ENCODE results near the gene RMND5A. TPM values are rescaled to one million over a fixed set of nuclear protein-coding genes. Genes with fewer than 3 reads are reported as not detected.

Gene RMND5A
- polyA plus RNA-seq, 1 of the 3 experiments (the other 2 are of a cell fraction), result 4.3 TPM

DNA sequence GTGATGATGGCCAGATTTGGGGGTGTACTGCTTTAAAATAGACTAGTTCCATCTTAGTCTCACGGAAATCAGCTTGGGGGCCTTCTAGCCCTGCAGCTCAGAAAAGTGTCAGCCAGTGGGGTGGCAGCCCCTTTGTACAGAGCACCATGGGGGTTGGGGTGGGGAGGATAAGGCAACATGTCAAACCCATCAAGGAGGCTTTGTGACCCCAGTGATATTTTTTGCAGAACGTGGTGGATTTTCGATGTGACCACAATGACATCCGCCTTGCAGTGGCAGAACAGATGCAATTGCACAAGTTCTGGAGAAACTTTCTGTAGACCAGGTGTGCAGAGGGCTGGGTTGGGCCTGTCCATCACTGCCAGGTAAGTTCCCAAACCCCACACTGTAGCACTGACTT lies 73.7 kb downstream of the RMND5A start:
- H3K36me3 ChIP-seq (replicated peaks in 1 of 2; ENCODE audit: control insufficient read depth in 1 of 2, insufficient read depth in 2 of 2, low read length in 1 of 2), result no peaks in the 10 kb centered on the region
- H2AFZ ChIP-seq (ENCODE audit: low read depth), result no peak overlapping the region
- no peak overlapping the region for H3K4me3 ChIP-seq (ENCODE audit: low read depth in 2 of 2, low read length in 1 of 2)
- no peaks in the 10 kb centered on the region for H3K9me2 ChIP-seq
- 41% methylated on average over 2 of the region's 4 CpGs for WGBS (ENCODE audit: low lambda C conversion rate)
- no peak overlapping the region for H3K9ac ChIP-seq
- ChIA-PET CTCF (no interaction called here), POLR2A (no interaction called here)
- peaks cover 0 to 5% of the 10 kb centered on the region in 2 experiments; a peak in 1 of 4 replicates for H3K4me1 ChIP-seq (ENCODE audit: control insufficient read depth in 1 of 2, insufficient read depth in 2 of 2, low read depth in 1 of 2, low read length in 1 of 2)
- no peaks in the 10 kb centered on the region for H4K20me1 ChIP-seq (ENCODE audit: insufficient read depth)
- TF ChIP-seq, protein P1, sequence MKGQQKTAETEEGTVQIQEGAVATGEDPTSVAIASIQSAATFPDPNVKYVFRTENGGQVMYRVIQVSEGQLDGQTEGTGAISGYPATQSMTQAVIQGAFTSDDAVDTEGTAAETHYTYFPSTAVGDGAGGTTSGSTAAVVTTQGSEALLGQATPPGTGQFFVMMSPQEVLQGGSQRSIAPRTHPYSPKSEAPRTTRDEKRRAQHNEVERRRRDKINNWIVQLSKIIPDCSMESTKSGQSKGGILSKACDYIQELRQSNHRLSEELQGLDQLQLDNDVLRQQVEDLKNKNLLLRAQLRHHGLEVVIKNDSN (IDR thresholded peaks at IDR 0.05; ENCODE audit: borderline replicate concordance, low read depth), result no peak
- TF ChIP-seq, protein P2, sequence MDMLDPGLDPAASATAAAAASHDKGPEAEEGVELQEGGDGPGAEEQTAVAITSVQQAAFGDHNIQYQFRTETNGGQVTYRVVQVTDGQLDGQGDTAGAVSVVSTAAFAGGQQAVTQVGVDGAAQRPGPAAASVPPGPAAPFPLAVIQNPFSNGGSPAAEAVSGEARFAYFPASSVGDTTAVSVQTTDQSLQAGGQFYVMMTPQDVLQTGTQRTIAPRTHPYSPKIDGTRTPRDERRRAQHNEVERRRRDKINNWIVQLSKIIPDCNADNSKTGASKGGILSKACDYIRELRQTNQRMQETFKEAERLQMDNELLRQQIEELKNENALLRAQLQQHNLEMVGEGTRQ (IDR thresholded peaks at IDR 0.05; ENCODE audit: borderline replicate concordance, low read depth, low read length), result no peak
- TF ChIP-seq YY1 (IDR thresholded peaks at IDR 0.05; ENCODE audit: low read depth) (no peak), EP300 (IDR thresholded peaks at IDR 0.05; ENCODE audit: borderline replicate concordance in 1 of 2, low read depth in 1 of 2, low read length in 1 of 2) (no peak), FOSL2 (IDR thresholded peaks at IDR 0.05; ENCODE audit: borderline replicate concordance, low read depth) (no peak), JUND (IDR thresholded peaks at IDR 0.05) (no peak), NRF1 (IDR thresholded peaks at IDR 0.05; ENCODE audit: low read depth, low read length) (no peak)
- DNase-seq, result no peak
- no peaks in the 10 kb centered on the region for H3F3A ChIP-seq (replicated peaks; ENCODE audit: insufficient read depth)
- H3K79me2 ChIP-seq (ENCODE audit: insufficient read depth), result no peaks in the 10 kb centered on the region
- no peak overlapping the region for H3K27ac ChIP-seq (ENCODE audit: low read depth in 2 of 2, low read length in 1 of 2)
- no peaks in the 10 kb centered on the region for H3K9me3 ChIP-seq
- peaks cover 28% of the 10 kb centered on the region for H3K27me3 ChIP-seq (ENCODE audit: insufficient read depth)
- no peak overlapping the region for H3K4me2 ChIP-seq

- Histone ChIP-seq H3K27ac (ENCODE audit: low read depth in 2 of 2, low read length in 1 of 2) (no peak overlapping the region), H3K4me1 (ENCODE audit: control insufficient read depth in 1 of 2, insufficient read depth in 2 of 2, low read depth in 1 of 2, low read length in 1 of 2) (peaks cover 0 to 5% of the 10 kb centered on the region in 2 experiments; a peak in 1 of 4 replicates), H2AFZ (ENCODE audit: low read depth) (no peak overlapping the region), H3K9ac (no peak overlapping the region), H3K27me3 (ENCODE audit: insufficient read depth) (peaks cover 17% of the 10 kb centered on the region), H3K79me2 (ENCODE audit: insufficient read depth) (no peaks in the 10 kb centered on the region), H3K4me3 (ENCODE audit: low read depth in 2 of 2, low read length in 1 of 2) (no peak overlapping the region), H3K9me2 (no peaks in the 10 kb centered on the region), H3K4me2 (no peak overlapping the region), H3K9me3 (no peaks in the 10 kb centered on the region), H3K36me3 (replicated peaks in 1 of 2; ENCODE audit: control insufficient read depth in 1 of 2, insufficient read depth in 2 of 2, low read length in 1 of 2) (no peaks in the 10 kb centered on the region), H4K20me1 (ENCODE audit: insufficient read depth) (no peaks in the 10 kb centered on the region), H3F3A (replicated peaks; ENCODE audit: insufficient read depth) (no peaks in the 10 kb centered on the region)
- POLR2A ChIA-PET, result no interaction called here
- no peak for DNase-seq
- 59% methylated on average over 2 of the region's 2 CpGs for WGBS (ENCODE audit: low lambda C conversion rate)
- CTCF ChIA-PET, result no interaction called here
- TF ChIP-seq RXRA (IDR thresholded peaks at IDR 0.05; ENCODE audit: borderline replicate concordance, low read depth) (no peak), JUND (IDR thresholded peaks at IDR 0.05) (no peak), TAF1 (IDR thresholded peaks at IDR 0.05; ENCODE audit: borderline replicate concordance, low read depth, low read length) (no peak), PBX3 (IDR thresholded peaks at IDR 0.05) (no peak), NRF1 (IDR thresholded peaks at IDR 0.05; ENCODE audit: low read depth, low read length) (no peak), ELF1 (IDR thresholded peaks at IDR 0.05) (no peak), EP300 (IDR thresholded peaks at IDR 0.05; ENCODE audit: borderline replicate concordance in 1 of 2, low read depth in 1 of 2, low read length in 1 of 2) (no peak), CHD2 (IDR thresholded peaks at IDR 0.05; ENCODE audit: low read length, partially characterized antibody) (no peak), GATA2 (CRISPR knock-in tag; IDR thresholded peaks at IDR 0.05) (no peak), POLR2AphosphoS5 (IDR thresholded peaks at IDR 0.05; ENCODE audit: low read depth, low read length) (no peak), TCF12 (IDR thresholded peaks at IDR 0.05) (no peak), SIN3A (IDR thresholded peaks at IDR 0.05; ENCODE audit: borderline replicate concordance, low read depth, low read length) (no peak), FOXJ3 (CRISPR knock-in tag; IDR thresholded peaks at IDR 0.05) (no peak), RFX5 (IDR thresholded peaks at IDR 0.05; ENCODE audit: low read length) (no peak), FOXM1 (IDR thresholded peaks at IDR 0.05; ENCODE audit: low read depth) (no peak), YY1 (IDR thresholded peaks at IDR 0.05; ENCODE audit: low read depth) (no peak)
- TF ChIP-seq, protein P1 (IDR thresholded peaks at IDR 0.05; ENCODE audit: borderline replicate concordance, low read depth), result no peak
Observed at GRCh38 chr2:86794861-86795260, 74.8 kb downstream of the RMND5A start.
